Measurements from ENCODE around the gene C19orf44. TPM values are rescaled to one million over a fixed set of nuclear protein-coding genes. Genes with fewer than 3 reads are reported as not detected.
A peak's percentile ranks its signal among the peaks of the same experiment; 100 is the strongest.

The C19orf44 gene
- total RNA-seq, 2 donors from 2014 or later, result 7.9 TPM

- Histone ChIP-seq H3K9ac (ENCODE audit: extremely low read depth, low read length, poor library complexity, severe bottlenecking) (no peak overlapping the region), H3K27me3 (ENCODE audit: control insufficient read depth, insufficient read depth, low read length, poor library complexity, severe bottlenecking) (no peaks in the 10 kb centered on the region), H3K4me3 (ENCODE audit: low read length) (no peak overlapping the region), H3K4me1 (ENCODE audit: control insufficient read depth, insufficient read depth, low read length) (no peaks in the 10 kb centered on the region), H3K9me3 (ENCODE audit: control insufficient read depth, low read length) (no peaks in the 10 kb centered on the region), H3K36me3 (ENCODE audit: control insufficient read depth, insufficient read depth, low read length) (peaks cover 5% of the 10 kb centered on the region), H3K27ac (ENCODE audit: low read depth, low read length) (no peak overlapping the region)
- Mint-ChIP-seq H3K4me3 (no peak overlapping the region), H3K9me3 (no peaks in the 10 kb centered on the region), H3K27ac (no peak overlapping the region), H3K27me3 (ENCODE audit: insufficient read depth) (no peaks in the 10 kb centered on the region), H3K4me1 (peaks cover 31% of the 10 kb centered on the region), H3K36me3 (ENCODE audit: low read depth) (peaks cover 2% of the 10 kb centered on the region)
- TF ChIP-seq, protein P1, sequence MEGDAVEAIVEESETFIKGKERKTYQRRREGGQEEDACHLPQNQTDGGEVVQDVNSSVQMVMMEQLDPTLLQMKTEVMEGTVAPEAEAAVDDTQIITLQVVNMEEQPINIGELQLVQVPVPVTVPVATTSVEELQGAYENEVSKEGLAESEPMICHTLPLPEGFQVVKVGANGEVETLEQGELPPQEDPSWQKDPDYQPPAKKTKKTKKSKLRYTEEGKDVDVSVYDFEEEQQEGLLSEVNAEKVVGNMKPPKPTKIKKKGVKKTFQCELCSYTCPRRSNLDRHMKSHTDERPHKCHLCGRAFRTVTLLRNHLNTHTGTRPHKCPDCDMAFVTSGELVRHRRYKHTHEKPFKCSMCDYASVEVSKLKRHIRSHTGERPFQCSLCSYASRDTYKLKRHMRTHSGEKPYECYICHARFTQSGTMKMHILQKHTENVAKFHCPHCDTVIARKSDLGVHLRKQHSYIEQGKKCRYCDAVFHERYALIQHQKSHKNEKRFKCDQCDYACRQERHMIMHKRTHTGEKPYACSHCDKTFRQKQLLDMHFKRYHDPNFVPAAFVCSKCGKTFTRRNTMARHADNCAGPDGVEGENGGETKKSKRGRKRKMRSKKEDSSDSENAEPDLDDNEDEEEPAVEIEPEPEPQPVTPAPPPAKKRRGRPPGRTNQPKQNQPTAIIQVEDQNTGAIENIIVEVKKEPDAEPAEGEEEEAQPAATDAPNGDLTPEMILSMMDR (conservative IDR thresholded peaks at IDR 0.05), result no peak
- DNase-seq, result peak; percentile 34
- WGBS, 2 experiments (ENCODE audit: insufficient coverage in 1 of 2, insufficient read length in 1 of 2), result 78 to 96% methylated on average over 3 to 5 of the region's 5 CpGs
Observed at GRCh38 chr19:16455489-16455888, 40.7 kb upstream of the C19orf44 start.

DNA sequence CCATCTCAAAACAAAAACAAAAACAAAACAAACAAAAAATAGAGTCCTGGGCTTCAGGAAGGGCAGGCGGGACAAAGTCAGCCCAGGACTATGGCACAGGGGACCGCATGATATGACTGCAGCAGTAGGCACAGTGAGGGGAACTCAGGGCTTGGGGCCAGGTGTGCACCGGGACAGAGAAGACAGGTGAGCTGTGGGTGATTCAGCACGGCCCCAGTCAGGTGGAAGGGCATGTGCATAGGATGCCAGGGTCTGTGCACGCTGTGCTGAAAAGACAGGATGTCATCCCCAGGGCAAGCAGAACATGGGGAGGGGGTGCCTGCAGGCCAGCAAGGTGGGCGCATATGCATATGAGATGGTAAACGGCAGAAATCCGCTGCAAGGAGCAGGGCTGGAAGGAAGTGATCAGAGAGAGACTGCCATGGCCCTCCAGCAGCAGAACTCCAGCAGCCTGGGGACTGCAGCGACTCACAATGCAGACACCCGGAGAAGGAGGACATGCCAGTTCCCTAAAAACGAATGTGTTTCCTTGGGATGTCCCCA is 39.5 kb upstream of the C19orf44 start:
- H3K27me3 Mint-ChIP-seq (ENCODE audit: insufficient read depth), result no peaks in the 10 kb centered on the region
- H3K4me1 Mint-ChIP-seq, result peaks cover 31% of the 10 kb centered on the region
- H3K9me3 Mint-ChIP-seq, result no peaks in the 10 kb centered on the region
- Histone ChIP-seq H3K9ac (ENCODE audit: extremely low read depth, low read length, poor library complexity, severe bottlenecking) (no peak overlapping the region), H3K27me3 (ENCODE audit: control insufficient read depth, insufficient read depth, low read length, poor library complexity, severe bottlenecking) (no peaks in the 10 kb centered on the region), H3K27ac (ENCODE audit: low read depth, low read length) (no peak overlapping the region), H3K36me3 (ENCODE audit: control insufficient read depth, insufficient read depth, low read length) (peaks cover 5% of the 10 kb centered on the region), H3K4me3 (ENCODE audit: low read length) (no peak overlapping the region), H3K9me3 (ENCODE audit: control insufficient read depth, low read length) (no peaks in the 10 kb centered on the region), H3K4me1 (ENCODE audit: control insufficient read depth, insufficient read depth, low read length) (no peaks in the 10 kb centered on the region)
- H3K4me3 Mint-ChIP-seq, result no peak overlapping the region
- no peak for DNase-seq
- WGBS, 2 experiments (ENCODE audit: insufficient coverage in 1 of 2, insufficient read length in 1 of 2), result 80 to 89% methylated on average over 9 to 11 of the region's 11 CpGs
- H3K27ac Mint-ChIP-seq, result peak overlapping the region; percentile 80
- no peaks in the 10 kb centered on the region for H3K36me3 Mint-ChIP-seq (ENCODE audit: low read depth)
- TF ChIP-seq, protein P1 (conservative IDR thresholded peaks at IDR 0.05), result no peak

DNA sequence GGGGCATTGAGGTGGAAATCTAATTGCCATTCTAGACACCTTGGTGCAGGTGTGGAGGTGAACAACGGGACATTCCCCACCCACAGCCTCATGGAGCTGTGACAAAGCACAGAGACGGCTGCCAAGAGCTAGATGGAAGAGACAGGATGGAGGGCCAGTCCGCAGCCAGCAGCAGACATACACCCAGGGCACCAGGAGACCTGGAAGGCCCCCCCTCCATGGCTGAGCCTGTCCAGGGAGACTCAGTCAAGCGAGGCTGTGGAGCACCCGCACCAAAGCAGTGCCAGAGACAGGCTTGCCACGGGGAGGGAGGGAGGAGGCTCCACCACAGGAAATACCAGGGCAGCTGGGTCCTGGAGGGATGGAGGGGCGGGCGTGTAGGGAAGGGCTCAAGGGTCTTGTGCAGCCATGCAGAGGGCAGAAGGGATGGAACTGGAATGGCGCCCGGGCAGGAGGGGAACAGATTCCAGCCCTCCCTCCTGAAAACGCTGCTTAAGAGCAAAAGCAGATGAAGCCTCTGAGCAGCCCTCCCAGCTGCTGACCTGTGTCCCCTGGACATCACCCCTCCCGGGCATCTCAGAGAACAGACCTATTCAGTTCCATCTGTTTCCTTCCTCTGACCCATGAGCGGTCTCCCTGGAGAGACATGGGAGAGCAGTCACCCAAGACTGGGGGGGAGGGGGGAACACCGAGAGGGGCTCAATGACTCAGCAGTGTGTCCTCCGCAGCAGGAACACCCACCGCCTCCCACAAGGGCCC is 38.8 kb upstream of the C19orf44 start:
- 76 to 87% methylated on average over 9 to 16 of the region's 16 CpGs for whole genome bisulfite sequencing, 2 experiments (ENCODE audit: insufficient coverage in 1 of 2, insufficient read length in 1 of 2)
- Histone ChIP-seq H3K4me1 (ENCODE audit: control insufficient read depth, insufficient read depth, low read length) (no peaks in the 10 kb centered on the region), H3K9ac (ENCODE audit: extremely low read depth, low read length, poor library complexity, severe bottlenecking) (no peak overlapping the region), H3K9me3 (ENCODE audit: control insufficient read depth, low read length) (no peaks in the 10 kb centered on the region), H3K27me3 (ENCODE audit: control insufficient read depth, insufficient read depth, low read length, poor library complexity, severe bottlenecking) (no peaks in the 10 kb centered on the region), H3K36me3 (ENCODE audit: control insufficient read depth, insufficient read depth, low read length) (peaks cover 5% of the 10 kb centered on the region), H3K27ac (ENCODE audit: low read depth, low read length) (peak overlapping the region; percentile 49), H3K4me3 (ENCODE audit: low read length) (no peak overlapping the region)
- Mint-ChIP-seq H3K4me3 (no peak overlapping the region), H3K9me3 (no peaks in the 10 kb centered on the region), H3K36me3 (ENCODE audit: low read depth) (no peaks in the 10 kb centered on the region), H3K27me3 (ENCODE audit: insufficient read depth) (no peaks in the 10 kb centered on the region), H3K27ac (peak overlapping the region; percentile 80), H3K4me1 (peaks cover 31% of the 10 kb centered on the region)
- peak; percentile 67 for DNase-seq
- TF ChIP-seq, protein P1 (conservative IDR thresholded peaks at IDR 0.05), result no peak

All from endodermal cell (in vitro differentiated cells).